Caco-2 (cell line): ENCODE data around the gene TYROBP. TPM values are rescaled to one million over a fixed set of nuclear protein-coding genes. Genes with fewer than 3 reads are reported as not detected.

Experiments
- BruUV-seq: library from RNA; stranded (reverse); fragments of 400-500 nt; replicated peaks from 2 replicates; lab custom pipeline; 2021; lab: Mats Ljungman, UMichigan
- CTCF ChIA-PET: fragments of 300-600 bp; sonication (Branson Sonifier 250); formaldehyde crosslinking; loops from one replicate; lab custom pipeline; 2022; ENCODE audit warnings: antibody characterized with exemption; lab: Charles Lee
- POLR2A ChIA-PET: fragments of 300-600 bp; sonication (Branson Sonifier 250); formaldehyde crosslinking; loops from one replicate; lab custom pipeline; 2022; ENCODE audit warnings: antibody characterized with exemption; lab: Charles Lee
- DNase-seq, 2 experiments: peaks; one replicate each; pipeline versions ENCODE4 v3.0.0 to v3.0.0-alpha.2; 2020 to 2022
- H3K27me3 ChIP-seq: replicated peaks from 2 replicates; pipeline ENCODE4 v1.6.0; 2011; ENCODE audit warnings: low read length; ENCODE audit not compliant: control insufficient read depth, insufficient read depth
- H3K36me3 ChIP-seq: 2 replicates; pipeline ENCODE4 v1.5.1; 2011; ENCODE audit warnings: low read length; ENCODE audit not compliant: control insufficient read depth, insufficient read depth
- H3K4me1 ChIP-seq: fragments of 250-450 bp; sonication (Bioruptor Pico); 2 replicates; pipeline ENCODE4 v1.5.1; 2020; ENCODE audit warnings: mild to moderate bottlenecking
- H3K4me3 ChIP-seq: 2 replicates; pipeline ENCODE4 v1.5.1; 2011; ENCODE audit warnings: low read depth, mild to moderate bottlenecking, control low read depth, low read length
- H3K9me3 ChIP-seq: fragments of 250-450 bp; sonication (Bioruptor Pico); 2 replicates; pipeline ENCODE4 v1.5.1; 2020; ENCODE audit warnings: mild to moderate bottlenecking, moderate library complexity
- H3K27ac Mint-ChIP-seq: one replicate; pipeline ENCODE4 v1.8.0; 2022; ENCODE audit warnings: mixed read lengths; ENCODE audit not compliant: unreplicated experiment
- H3K27me3 Mint-ChIP-seq: one replicate; pipeline ENCODE4 v1.8.0; 2022; ENCODE audit warnings: mixed read lengths; ENCODE audit not compliant: insufficient read depth, unreplicated experiment
- H3K36me3 Mint-ChIP-seq: one replicate; pipeline ENCODE4 v1.8.0; 2022; ENCODE audit warnings: mild to moderate bottlenecking, mixed read lengths; ENCODE audit not compliant: insufficient read depth, unreplicated experiment
- H3K4me1 Mint-ChIP-seq: one replicate; pipeline ENCODE4 v1.8.0; 2022; ENCODE audit warnings: low read depth, mixed read lengths; ENCODE audit not compliant: unreplicated experiment
- H3K4me3 Mint-ChIP-seq: one replicate; pipeline ENCODE4 v1.8.0; 2022; ENCODE audit warnings: mild to moderate bottlenecking, moderate library complexity, mixed read lengths; ENCODE audit not compliant: unreplicated experiment
- H3K9me3 Mint-ChIP-seq: one replicate; pipeline ENCODE4 v1.8.0; 2022; ENCODE audit warnings: mixed read lengths; ENCODE audit not compliant: unreplicated experiment
- intact Hi-C: fragments of 100-400 bp; cut with micrococcal nuclease; formaldehyde crosslinking; loops from one replicate; pipeline ENCODE4 v1.10.0; 2022; ENCODE audit not compliant: unreplicated experiment
- total RNA-seq: library from RNA; stranded (reverse); gene quantifications from 2 replicates; pipeline ENCODE4 v1.2.3, GENCODE V29; 2022
- TF ChIP-seq, protein P1 (sequence below), 2 experiments: fragments of 200-600 bp in 1 of 2; IDR thresholded peaks; 1 replicate in 1 of 2; 2 replicates in 1 of 2; pipeline versions ENCODE4 v1.5.1 to v1.8.0; 2011 to 2022; ENCODE audit warnings: antibody characterized with exemption in 1 of 2, control low read depth in 1 of 2, inconsistent platforms in 1 of 2, low read depth in 1 of 2, low read length in 1 of 2, mild to moderate bottlenecking in 1 of 2, moderate library complexity in 1 of 2; ENCODE audit not compliant: insufficient read depth in 1 of 2, severe bottlenecking in 1 of 2, unreplicated experiment in 1 of 2

TYROBP gene
- total RNA-seq, 1 experiment from 2014 or later = not detected

DNA sequence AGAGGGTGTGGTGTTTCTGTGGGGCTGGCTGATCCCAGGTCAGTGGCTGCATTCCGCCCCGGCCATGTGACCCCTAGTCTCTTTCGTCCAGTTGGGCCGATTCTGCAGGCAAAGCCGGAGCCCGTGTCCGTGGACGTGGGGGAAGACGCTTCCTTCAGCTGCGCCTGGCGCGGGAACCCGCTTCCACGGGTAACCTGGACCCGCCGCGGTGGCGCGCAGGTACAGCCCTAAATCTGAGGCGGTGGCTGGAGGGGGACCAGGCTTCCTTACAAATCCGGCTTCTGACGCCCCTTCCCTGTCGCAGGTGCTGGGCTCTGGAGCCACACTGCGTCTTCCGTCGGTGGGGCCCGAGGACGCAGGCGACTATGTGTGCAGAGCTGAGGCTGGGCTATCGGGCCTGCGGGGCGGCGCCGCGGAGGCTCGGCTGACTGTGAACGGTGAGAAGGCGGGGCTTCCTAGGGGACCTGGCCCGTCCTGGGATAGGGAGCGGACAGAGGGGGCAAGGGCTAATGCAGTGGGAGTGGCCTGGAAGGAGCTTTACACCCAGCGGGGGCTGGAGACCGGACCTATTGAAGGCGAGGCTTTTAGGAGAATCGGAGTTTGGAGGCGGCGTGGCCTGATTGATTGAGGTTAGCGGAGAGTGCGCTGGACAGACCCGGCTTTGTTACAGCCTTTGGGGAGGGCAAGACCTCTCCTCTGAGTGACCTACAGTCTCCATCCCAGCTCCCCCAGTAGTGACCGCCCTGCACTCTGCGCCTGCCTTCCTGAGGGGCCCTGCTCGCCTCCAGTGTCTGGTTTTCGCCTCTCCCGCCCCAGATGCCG is 47.1 kb downstream of the TYROBP start:
- peaks cover 9% of the 10 kb centered on the region for H3K4me1 Mint-ChIP-seq

GRCh38 chr19:35860436-35860817 is 47.7 kb downstream of the TYROBP start:
- H3K27me3 Mint-ChIP-seq = peaks cover 9% of the 10 kb centered on the region

More for the DNA sequence above, 47.1 kb downstream of the TYROBP start:
- H3K4me3 Mint-ChIP-seq = peak overlapping the region; percentile 65
- H3K27me3 Mint-ChIP-seq = peaks cover 15% of the 10 kb centered on the region
- H3K9me3 ChIP-seq = no peaks in the 10 kb centered on the region
- H3K9me3 Mint-ChIP-seq = no peaks in the 10 kb centered on the region
- BruUV-seq = no TSS peak
- H3K4me3 ChIP-seq = no peak overlapping the region
- peaks cover 13% of the 10 kb centered on the region for H3K4me1 ChIP-seq
- H3K27me3 ChIP-seq = no peaks in the 10 kb centered on the region; the same call in 1 of the 2 replicates
- ChIA-PET CTCF (interaction anchor here (0.6 to 0.7 kb wide), 2 partner anchors 9 to 41 kb away, joined by 3 to 5 read pairs; partner anchors contain the start of gene NPHS1), POLR2A (no interaction called here)
- DNase-seq = peak; percentile 70 to 81
- intact Hi-C loops = no loop called here
- H3K36me3 ChIP-seq = no peaks in the 10 kb centered on the region
- TF ChIP-seq, protein P1, sequence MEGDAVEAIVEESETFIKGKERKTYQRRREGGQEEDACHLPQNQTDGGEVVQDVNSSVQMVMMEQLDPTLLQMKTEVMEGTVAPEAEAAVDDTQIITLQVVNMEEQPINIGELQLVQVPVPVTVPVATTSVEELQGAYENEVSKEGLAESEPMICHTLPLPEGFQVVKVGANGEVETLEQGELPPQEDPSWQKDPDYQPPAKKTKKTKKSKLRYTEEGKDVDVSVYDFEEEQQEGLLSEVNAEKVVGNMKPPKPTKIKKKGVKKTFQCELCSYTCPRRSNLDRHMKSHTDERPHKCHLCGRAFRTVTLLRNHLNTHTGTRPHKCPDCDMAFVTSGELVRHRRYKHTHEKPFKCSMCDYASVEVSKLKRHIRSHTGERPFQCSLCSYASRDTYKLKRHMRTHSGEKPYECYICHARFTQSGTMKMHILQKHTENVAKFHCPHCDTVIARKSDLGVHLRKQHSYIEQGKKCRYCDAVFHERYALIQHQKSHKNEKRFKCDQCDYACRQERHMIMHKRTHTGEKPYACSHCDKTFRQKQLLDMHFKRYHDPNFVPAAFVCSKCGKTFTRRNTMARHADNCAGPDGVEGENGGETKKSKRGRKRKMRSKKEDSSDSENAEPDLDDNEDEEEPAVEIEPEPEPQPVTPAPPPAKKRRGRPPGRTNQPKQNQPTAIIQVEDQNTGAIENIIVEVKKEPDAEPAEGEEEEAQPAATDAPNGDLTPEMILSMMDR (IDR thresholded peaks at IDR 0.05; ENCODE audit: insufficient read depth in 1 of 2, low read depth in 1 of 2, low read length in 1 of 2, severe bottlenecking in 1 of 2, unreplicated experiment in 1 of 2) = no peak
- H3K36me3 Mint-ChIP-seq = peaks cover 7% of the 10 kb centered on the region
- H3K27ac Mint-ChIP-seq = no peak overlapping the region

DNA sequence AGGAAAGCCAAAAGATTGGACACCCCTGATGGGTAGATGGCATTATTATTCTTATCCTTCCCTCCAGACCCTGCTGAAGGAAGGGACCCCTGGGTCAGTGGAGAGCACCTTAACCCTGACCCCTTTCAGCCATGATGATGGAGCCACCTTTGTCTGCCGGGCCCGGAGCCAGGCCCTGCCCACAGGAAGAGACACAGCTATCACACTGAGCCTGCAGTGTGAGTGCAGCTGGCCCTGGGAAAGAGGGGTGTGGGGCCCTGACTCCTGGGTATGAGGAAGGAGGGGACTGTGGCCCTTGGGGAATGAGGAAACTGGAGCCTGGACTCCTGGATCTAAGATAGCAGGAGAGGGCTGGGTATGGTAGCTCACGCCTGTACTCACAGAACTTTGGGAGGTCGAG is 48.7 kb downstream of the TYROBP start:
- Histone ChIP-seq H3K9me3 (no peaks in the 10 kb centered on the region), H3K36me3 (no peaks in the 10 kb centered on the region), H3K27me3 (no peaks in the 10 kb centered on the region; the same call in 1 of the 2 replicates), H3K4me3 (no peak overlapping the region), H3K4me1 (peaks cover 17% of the 10 kb centered on the region)
- H3K27ac Mint-ChIP-seq = no peak overlapping the region
- no TSS peak for BruUV-seq
- ChIA-PET POLR2A (no interaction called here), CTCF (interaction anchor here (0.6 kb wide), 2 partner anchors 50 to 83 kb away, joined by 6 to 10 read pairs; no protein-coding TSS in a partner anchor)
- no peak overlapping the region for H3K4me3 Mint-ChIP-seq
- H3K36me3 Mint-ChIP-seq = peaks cover 7% of the 10 kb centered on the region
- DNase-seq = no peak
- intact Hi-C loops = no loop called here
- TF ChIP-seq, protein P1 (IDR thresholded peaks at IDR 0.05; ENCODE audit: insufficient read depth in 1 of 2, low read depth in 1 of 2, low read length in 1 of 2, severe bottlenecking in 1 of 2, unreplicated experiment in 1 of 2) = no peak
- peaks cover 9% of the 10 kb centered on the region for H3K27me3 Mint-ChIP-seq
- no peaks in the 10 kb centered on the region for H3K9me3 Mint-ChIP-seq
- peaks cover 14% of the 10 kb centered on the region for H3K4me1 Mint-ChIP-seq

More at GRCh38 chr19:35860436-35860817, 47.7 kb downstream of the TYROBP start:
- Mint-ChIP-seq H3K36me3 (peaks cover 7% of the 10 kb centered on the region), H3K9me3 (no peaks in the 10 kb centered on the region), H3K4me3 (no peak overlapping the region), H3K27ac (no peak overlapping the region), H3K4me1 (peaks cover 9% of the 10 kb centered on the region)
- H3K4me3 ChIP-seq = no peak overlapping the region
- intact Hi-C loops = no loop called here
- H3K27me3 ChIP-seq = no peaks in the 10 kb centered on the region; the same call in 1 of the 2 replicates
- peaks cover 17% of the 10 kb centered on the region for H3K4me1 ChIP-seq
- TF ChIP-seq, protein P1 (IDR thresholded peaks at IDR 0.05; ENCODE audit: insufficient read depth in 1 of 2, low read depth in 1 of 2, low read length in 1 of 2, severe bottlenecking in 1 of 2, unreplicated experiment in 1 of 2) = no peak
- DNase-seq = no peak
- ChIA-PET POLR2A (no interaction called here), CTCF (interaction anchor here (0.6 to 0.7 kb wide), 2 partner anchors 9 to 40 kb away, joined by 5 read pairs; no protein-coding TSS in a partner anchor)
- H3K9me3 ChIP-seq = no peaks in the 10 kb centered on the region
- no TSS peak for BruUV-seq
- H3K36me3 ChIP-seq = no peaks in the 10 kb centered on the region
